ENCODE data around the gene HSH2D.

The HSH2D gene

DNA sequence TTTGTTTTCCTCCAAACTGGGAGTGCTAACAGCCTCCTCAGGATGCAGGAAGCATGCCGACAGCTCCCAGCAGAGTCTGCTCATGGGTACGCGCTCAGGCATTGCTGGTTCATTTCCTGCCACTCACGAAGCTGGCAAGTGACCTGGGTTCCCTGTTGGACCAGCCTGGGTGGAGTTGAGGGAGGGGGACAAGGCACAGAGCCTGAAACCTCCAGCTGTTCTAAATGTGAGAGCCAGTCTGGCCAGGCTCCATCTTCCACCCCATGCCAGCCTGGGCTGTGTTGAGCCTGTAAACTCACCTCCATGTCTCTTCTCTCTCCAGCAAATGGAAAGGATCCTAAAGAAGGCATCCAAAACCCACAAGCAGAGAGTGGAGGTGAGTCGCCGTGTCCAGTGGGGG is 46.7 kb downstream of the HSH2D start:
- no peak for TF ChIP-seq ZFX (IDR thresholded peaks at IDR 0.05; ENCODE audit: borderline replicate concordance)
- TF ChIP-seq, protein P1, sequence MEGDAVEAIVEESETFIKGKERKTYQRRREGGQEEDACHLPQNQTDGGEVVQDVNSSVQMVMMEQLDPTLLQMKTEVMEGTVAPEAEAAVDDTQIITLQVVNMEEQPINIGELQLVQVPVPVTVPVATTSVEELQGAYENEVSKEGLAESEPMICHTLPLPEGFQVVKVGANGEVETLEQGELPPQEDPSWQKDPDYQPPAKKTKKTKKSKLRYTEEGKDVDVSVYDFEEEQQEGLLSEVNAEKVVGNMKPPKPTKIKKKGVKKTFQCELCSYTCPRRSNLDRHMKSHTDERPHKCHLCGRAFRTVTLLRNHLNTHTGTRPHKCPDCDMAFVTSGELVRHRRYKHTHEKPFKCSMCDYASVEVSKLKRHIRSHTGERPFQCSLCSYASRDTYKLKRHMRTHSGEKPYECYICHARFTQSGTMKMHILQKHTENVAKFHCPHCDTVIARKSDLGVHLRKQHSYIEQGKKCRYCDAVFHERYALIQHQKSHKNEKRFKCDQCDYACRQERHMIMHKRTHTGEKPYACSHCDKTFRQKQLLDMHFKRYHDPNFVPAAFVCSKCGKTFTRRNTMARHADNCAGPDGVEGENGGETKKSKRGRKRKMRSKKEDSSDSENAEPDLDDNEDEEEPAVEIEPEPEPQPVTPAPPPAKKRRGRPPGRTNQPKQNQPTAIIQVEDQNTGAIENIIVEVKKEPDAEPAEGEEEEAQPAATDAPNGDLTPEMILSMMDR (IDR thresholded peaks at IDR 0.05): no peak
- no peak overlapping the region for H3K27ac ChIP-seq

DNA sequence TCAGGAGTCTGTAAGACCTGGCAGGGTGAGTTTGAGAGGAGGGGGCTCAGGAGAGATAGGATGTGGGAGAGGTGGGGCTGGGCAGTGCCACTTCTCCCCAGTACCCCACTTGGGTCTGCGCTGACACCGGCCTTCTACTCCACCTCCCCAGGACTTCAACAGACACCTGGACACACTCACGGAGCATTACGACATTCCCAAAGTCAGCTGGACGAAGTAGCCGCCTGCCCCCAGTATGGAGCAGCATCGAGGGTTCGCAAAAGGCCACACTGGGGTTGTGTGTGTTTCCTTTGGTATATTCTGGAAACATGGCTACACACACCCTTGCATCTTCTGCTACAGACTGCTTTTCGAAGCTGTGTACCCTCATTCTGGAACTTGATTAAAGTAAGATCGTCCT is 47.3 kb downstream of the HSH2D start:
- TF ChIP-seq ZFX (IDR thresholded peaks at IDR 0.05; ENCODE audit: borderline replicate concordance): no peak
- TF ChIP-seq, protein P1 (IDR thresholded peaks at IDR 0.05): no peak
- no peak overlapping the region for H3K27ac ChIP-seq

DNA sequence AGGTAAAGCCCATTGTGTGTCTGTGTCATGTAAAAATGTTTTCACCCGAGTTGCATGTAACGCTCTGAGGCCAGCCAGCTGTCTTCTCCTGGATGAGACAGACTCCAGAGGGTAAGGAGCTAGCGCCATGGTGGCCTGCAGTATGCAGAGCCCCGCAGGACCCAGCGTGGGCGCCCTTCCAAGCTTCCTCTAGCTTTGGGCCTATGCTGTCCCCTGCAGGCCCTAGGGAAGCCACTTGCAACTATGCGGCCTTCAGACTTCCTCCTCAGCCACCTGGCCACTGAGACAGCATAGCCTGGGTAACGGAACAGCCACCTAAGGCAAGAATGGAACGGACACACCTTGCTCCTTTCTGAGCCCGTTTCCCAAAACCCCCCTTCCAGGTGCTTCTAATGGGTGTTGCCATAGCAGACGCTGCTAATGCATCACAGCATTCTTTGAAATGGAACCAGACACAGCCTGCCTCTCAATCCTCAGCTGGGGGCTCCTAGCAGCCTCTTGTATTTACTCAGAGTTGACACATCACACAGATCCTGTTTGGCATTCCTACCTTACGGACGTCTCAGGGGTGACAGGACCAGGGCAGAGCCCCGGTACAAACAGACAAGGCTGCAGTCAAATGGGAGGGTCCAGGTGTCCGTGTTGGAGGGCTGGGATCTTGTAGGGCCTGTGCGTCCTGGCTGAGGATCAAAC is 47.9 kb downstream of the HSH2D start:
- H3K27ac ChIP-seq: no peak overlapping the region
- no peak for TF ChIP-seq ZFX (IDR thresholded peaks at IDR 0.05; ENCODE audit: borderline replicate concordance)
- TF ChIP-seq, protein P1 (IDR thresholded peaks at IDR 0.05): no peak

DNA sequence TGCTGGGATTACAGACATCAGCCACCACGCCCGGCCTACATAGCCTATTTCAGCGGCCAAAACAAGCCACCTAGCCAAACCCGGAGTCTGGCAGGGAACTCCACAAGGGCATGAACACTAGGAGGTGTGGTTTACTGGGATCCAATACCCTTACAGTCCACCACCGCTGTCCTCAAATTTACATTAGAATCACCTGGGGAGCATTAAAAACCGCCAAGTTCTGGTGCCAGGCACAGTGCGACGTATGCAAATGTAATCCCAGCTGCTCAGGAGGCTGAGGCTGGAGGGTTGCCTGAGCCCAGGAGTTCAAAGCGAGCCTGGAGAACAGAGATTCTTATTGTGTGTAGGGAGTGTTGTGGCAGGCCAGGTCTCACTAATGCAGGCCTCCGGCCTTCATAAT is 50.0 kb downstream of the HSH2D start:
- TF ChIP-seq, protein P1 (IDR thresholded peaks at IDR 0.05): no peak
- no peak for TF ChIP-seq ZFX (IDR thresholded peaks at IDR 0.05; ENCODE audit: borderline replicate concordance)
- H3K27ac ChIP-seq: no peak overlapping the region

DNA sequence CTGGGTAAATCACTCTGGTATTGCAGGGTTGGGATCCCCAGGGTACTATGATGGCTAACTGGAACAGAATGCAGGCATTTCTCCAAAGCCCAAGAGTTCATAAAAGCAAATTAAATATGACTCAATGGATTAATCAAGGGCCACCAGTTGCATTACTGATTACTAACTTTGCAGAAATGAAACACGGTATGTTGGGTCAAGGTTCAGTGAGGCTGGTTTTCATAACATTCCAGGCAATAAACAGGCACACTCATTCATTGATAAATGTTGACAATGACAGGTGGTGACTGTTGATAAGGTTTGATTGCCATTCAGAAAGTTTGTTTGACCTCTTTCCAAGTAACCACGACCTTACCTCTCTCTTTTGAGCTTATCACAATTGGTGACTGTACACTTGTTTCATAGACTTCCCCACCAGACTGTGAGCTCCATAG is 53.7 kb downstream of the HSH2D start:
- TF ChIP-seq, protein P1 (IDR thresholded peaks at IDR 0.05): no peak
- TF ChIP-seq ZFX (IDR thresholded peaks at IDR 0.05; ENCODE audit: borderline replicate concordance): no peak
- peak overlapping the region; percentile 83 for H3K27ac ChIP-seq

DNA sequence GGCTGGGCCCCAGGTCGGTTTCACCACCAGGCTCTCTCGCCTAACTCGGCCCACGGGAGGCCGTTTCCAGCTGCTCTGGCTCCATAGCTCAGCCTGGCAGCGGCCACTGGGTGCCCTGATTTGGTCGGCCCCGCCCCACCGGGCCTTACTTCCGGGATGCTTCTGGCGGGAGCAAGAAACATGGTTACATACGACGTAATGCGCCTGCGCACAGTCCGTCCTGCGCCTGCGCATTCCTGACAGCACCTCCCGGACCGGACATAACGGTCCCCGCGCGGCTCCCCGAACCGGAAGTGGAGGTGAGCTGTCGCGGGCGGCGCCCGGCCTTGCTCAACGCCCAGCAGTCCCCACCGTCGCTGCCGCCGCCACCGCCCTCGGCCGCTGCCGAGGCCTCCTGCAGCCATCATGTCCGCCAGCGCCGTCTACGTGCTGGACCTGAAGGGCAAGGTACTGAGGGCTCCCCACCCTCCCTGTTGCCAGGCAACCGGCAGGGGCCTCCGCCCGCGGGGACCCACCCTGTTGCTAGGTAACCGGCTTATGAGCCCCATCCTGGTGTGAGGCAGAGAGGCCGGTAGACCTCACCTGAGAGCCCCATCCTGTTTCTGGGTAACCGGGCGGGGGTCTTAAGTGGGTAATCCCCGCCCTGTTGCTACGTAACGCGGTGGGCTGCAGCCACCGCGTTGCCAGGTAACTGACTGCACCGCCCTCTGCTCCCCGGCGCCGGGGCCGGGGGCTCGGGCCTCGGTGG is 54.3 kb downstream of the HSH2D start, which contains the start of gene AP1M1:
Gene AP1M1 (plus strand): TSS at position 290 of the 748 bp plus-strand sequence. CDS start 116 bp downstream, at position 406.
- H3K27ac ChIP-seq: peak within 1 kb of the TSS; percentile 83
- no peak for TF ChIP-seq ZFX (IDR thresholded peaks at IDR 0.05; ENCODE audit: borderline replicate concordance)
- TF ChIP-seq, protein P1 (IDR thresholded peaks at IDR 0.05): no peak

DNA sequence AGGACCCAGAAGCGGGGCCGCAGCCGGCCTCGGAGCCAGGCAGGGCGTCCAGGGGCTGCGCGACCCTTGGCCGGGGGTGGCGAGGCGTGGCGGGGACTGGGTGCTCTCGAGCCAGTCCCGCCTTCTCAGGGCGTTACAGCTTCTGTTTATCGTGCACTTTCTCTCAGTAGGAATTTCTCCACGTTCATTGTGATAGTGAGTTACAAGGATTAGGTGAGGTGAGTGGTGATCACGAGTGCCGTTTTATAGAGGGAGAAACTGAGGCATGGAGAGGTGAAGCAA is 54.8 kb downstream of the HSH2D start:
- TF ChIP-seq, protein P1 (IDR thresholded peaks at IDR 0.05): no peak
- TF ChIP-seq ZFX (IDR thresholded peaks at IDR 0.05; ENCODE audit: borderline replicate concordance): no peak
- H3K27ac ChIP-seq: peak overlapping the region; percentile 83

Measured in 22Rv1 (cell line).